IPS-18a (cell line): Measurements from ENCODE around the gene ABCG8.

Source experiments
- H3K27ac ChIP-seq: one replicate; pipeline ENCODE4 v1.5.1; 2013; ENCODE audit warnings: low read length
- H3K27me3 ChIP-seq: one replicate; pipeline ENCODE4 v1.6.1; 2013; ENCODE audit warnings: mild to moderate bottlenecking, low read length; ENCODE audit not compliant: control insufficient read depth, insufficient read depth
- H3K36me3 ChIP-seq: one replicate; pipeline ENCODE4 v1.6.1; 2013; ENCODE audit warnings: low read depth, low read length; ENCODE audit not compliant: control insufficient read depth
- H3K4me1 ChIP-seq: one replicate; pipeline ENCODE4 v1.6.1; 2013; ENCODE audit warnings: low read depth, low read length; ENCODE audit not compliant: control insufficient read depth
- H3K4me3 ChIP-seq: one replicate; pipeline ENCODE4 v1.5.1; 2013; ENCODE audit warnings: low read length
- H3K9ac ChIP-seq: one replicate; pipeline ENCODE4 v1.6.1; 2013; ENCODE audit warnings: mild to moderate bottlenecking, low read length, moderate library complexity
- H3K9me3 ChIP-seq: one replicate; pipeline ENCODE4 v1.6.1; 2013; ENCODE audit warnings: low read depth, low read length; ENCODE audit not compliant: control insufficient read depth

The ABCG8 gene

DNA sequence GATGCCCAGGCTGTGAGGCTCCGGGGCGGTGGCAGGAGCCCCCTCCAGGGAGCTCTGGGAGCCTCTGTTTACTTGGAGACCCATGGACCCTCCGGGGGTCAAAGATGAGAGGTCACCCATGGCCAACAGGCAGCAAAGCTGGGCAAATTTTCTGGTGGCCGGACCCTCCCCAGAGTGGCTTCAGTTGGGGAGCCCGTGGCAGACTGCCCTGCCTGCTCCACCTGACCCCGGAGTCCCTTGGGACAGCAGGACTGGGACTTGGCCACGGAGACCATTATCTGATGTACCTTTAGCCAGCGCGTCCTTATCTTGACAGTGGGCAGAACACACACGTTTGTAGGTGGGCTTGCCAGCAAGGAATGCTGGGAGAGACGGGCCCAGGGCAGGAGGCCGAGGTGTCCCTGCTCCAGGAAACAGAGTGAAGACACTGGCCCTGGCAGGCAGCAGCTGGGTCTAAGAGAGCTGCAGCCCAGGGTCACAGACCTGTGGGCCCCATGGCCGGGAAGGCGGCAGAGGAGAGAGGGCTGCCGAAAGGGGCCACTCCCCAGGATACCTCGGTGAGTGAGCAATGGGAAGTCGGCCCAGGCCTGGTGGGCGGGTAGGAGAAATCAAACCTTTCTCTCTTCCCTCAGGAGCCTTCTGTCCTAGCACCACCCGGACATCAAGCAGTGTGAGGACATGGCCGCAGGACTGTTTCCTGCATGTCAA lies at the start of gene ABCG8, which contains the start of gene ABCG5:
Gene ABCG8 (plus strand): TSS at position 412 of the 708 bp plus-strand sequence. CDS start 83 bp downstream, at position 495.
Gene ABCG5 (minus strand): TSS at position 280 of the 708 bp plus-strand sequence. CDS start 160 bp downstream, at position 120.
- H3K27ac ChIP-seq, result no peak within 1 kb of the TSS
- H3K4me1 ChIP-seq, result no peaks in the 10 kb centered on the region
- H3K27me3 ChIP-seq, result no peaks in the 10 kb centered on the region
- no peaks in the 10 kb centered on the region for H3K36me3 ChIP-seq
- no peak within 1 kb of the TSS for H3K9ac ChIP-seq
- H3K4me3 ChIP-seq, result no peak within 1 kb of the TSS
- H3K9me3 ChIP-seq, result no peaks in the 10 kb centered on the region

DNA sequence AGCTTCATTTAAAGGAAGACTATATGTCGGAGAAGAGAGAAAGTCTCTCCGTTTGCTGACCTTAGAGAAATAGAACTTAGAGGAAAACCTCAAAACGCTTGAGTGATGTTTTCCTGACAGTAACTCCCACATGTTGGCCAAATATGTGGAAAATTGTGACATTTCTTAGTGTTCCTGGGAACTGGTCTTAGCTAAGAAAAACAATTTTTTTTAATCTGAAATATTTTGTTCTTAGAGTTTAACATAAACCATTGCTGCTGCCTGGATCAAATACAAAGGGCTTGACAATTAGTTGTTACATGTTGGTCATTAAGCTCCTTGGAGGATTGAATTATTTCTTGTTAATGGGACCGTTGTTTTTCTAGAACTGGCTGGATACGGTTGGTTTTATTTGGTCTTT lies 48.6 kb upstream of the ABCG8 start:
- Histone ChIP-seq H3K27me3 (no peaks in the 10 kb centered on the region), H3K27ac (no peak overlapping the region), H3K4me1 (no peaks in the 10 kb centered on the region), H3K36me3 (no peaks in the 10 kb centered on the region), H3K9me3 (no peaks in the 10 kb centered on the region), H3K9ac (no peak overlapping the region), H3K4me3 (no peak overlapping the region)

DNA sequence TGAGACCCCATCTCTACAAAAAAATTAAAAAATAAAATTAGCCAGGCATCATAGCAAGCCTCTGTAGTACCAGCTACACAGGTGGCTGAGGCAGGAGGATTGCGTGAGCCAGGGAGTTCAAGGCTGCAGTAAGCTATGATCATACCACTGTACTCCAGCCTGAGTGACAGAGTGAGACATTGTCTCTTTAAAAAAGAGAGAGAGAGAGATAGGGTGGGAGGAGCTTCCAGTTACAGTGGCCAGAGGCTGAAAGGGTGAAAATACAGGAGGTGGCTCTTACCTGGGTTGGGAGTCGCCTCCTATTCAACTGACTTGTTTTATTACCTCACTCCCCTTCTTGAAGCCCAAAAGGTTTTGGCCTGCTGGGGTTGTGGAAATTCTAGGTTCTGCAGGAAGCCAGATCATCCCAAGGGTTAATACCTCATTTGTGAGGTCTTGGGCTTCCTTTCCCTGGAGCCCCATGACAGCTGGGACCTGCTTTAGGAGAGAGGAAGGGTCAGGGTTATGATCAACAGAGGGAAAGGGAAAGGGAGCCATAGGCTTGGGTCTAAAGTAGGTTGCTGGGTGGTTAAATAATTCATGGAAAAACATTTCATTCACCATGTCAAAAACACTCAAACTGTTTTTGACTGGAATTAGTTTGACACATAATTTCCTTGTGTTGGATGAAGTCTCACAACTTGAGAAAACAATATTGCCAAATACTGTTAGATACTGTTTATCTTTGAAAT lies 47.6 kb upstream of the ABCG8 start:
- Histone ChIP-seq H3K4me3 (no peak overlapping the region), H3K27me3 (no peaks in the 10 kb centered on the region)

DNA sequence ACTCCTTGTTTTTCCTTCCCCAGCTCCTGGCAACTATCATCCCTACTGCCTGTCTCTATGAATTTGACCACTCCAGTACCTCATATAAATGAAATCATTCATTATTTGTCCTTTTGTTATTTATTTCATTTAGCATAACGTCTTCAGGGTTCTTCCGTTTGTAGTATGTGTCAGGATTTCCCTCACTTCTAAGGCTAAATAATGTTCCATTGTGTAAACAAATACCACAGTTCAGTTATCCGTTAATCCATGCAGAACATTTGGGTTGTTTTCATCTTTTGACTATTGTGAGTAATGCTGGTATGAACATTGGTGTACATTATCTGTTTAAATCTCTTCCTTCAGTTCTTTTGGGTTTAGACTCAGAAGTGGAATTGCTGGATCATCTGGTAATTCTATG lies 46.1 kb upstream of the ABCG8 start:
- Histone ChIP-seq H3K4me3 (no peak overlapping the region), H3K9me3 (no peaks in the 10 kb centered on the region), H3K27ac (no peak overlapping the region), H3K4me1 (no peaks in the 10 kb centered on the region), H3K36me3 (no peaks in the 10 kb centered on the region), H3K27me3 (no peaks in the 10 kb centered on the region), H3K9ac (no peak overlapping the region)

More for the DNA sequence above, 47.6 kb upstream of the ABCG8 start:
- H3K9ac ChIP-seq, result no peak overlapping the region
- H3K9me3 ChIP-seq, result no peaks in the 10 kb centered on the region
- H3K27ac ChIP-seq, result no peak overlapping the region
- no peaks in the 10 kb centered on the region for H3K36me3 ChIP-seq
- H3K4me1 ChIP-seq, result no peaks in the 10 kb centered on the region

DNA sequence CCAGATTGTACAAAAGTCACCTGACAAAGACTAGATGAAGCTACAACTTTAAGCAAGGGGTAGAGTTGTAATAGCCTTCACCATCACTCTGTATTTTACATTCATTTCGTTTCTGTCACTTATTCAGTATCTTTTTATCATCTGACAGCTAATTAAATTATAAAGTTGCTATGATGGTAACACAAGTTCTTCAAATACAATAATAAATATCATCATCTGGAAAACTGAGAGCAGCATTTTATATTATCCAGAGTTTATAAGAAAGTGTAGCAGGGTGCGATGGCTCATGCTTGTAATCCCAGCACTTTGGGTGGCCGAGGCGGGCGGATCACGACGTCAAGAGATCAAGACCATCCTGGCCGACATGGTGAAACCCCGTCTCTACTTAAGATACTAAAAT lies 43.8 kb upstream of the ABCG8 start:
- Histone ChIP-seq H3K9me3 (no peaks in the 10 kb centered on the region), H3K4me1 (no peaks in the 10 kb centered on the region), H3K4me3 (no peak overlapping the region), H3K27me3 (no peaks in the 10 kb centered on the region), H3K36me3 (no peaks in the 10 kb centered on the region), H3K27ac (no peak overlapping the region), H3K9ac (no peak overlapping the region)

DNA sequence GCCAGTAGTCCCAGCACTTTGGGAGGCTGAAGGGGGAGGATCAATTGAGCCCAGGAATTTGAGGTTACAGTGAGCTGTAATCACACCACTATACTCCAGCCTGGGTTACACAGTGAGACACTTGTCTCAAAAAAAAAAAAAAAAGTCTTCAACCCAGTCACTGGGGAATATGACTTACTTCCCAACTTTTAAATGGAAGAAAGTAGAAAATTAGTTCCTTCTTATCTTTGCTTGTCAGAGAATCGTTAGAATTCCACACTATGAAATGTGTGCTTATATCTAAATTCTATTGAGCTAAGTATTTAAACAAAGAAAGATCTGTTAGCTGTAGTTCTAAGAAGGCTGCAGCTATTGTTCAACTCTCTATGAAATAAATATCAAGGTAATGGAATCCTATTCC lies 42.6 kb upstream of the ABCG8 start:
- no peaks in the 10 kb centered on the region for H3K27me3 ChIP-seq
- H3K27ac ChIP-seq, result no peak overlapping the region
- no peak overlapping the region for H3K9ac ChIP-seq
- no peaks in the 10 kb centered on the region for H3K9me3 ChIP-seq
- H3K36me3 ChIP-seq, result no peaks in the 10 kb centered on the region
- no peak overlapping the region for H3K4me3 ChIP-seq
- H3K4me1 ChIP-seq, result no peaks in the 10 kb centered on the region

DNA sequence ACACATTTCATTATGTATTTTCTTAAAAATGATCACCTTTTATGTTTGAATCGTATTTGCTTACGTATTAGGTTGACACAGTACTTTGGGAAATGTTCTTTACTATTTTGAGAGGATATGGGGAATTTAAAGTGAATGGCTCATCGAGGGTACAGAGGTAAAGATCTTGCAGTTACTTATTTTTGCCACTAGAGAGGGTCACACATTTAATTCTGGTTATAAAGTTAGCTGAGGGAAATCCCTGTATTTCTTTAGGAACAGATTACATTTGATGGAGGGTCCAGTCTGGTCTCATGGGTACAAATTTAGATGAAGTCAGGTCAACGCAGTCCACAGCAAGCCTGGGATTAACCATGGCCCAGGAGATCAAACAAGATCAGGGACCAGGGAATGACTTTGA lies 40.5 kb upstream of the ABCG8 start:
- Histone ChIP-seq H3K4me1 (no peaks in the 10 kb centered on the region), H3K9me3 (no peaks in the 10 kb centered on the region), H3K27me3 (no peaks in the 10 kb centered on the region), H3K27ac (no peak overlapping the region), H3K36me3 (no peaks in the 10 kb centered on the region), H3K9ac (no peak overlapping the region), H3K4me3 (no peak overlapping the region)

DNA sequence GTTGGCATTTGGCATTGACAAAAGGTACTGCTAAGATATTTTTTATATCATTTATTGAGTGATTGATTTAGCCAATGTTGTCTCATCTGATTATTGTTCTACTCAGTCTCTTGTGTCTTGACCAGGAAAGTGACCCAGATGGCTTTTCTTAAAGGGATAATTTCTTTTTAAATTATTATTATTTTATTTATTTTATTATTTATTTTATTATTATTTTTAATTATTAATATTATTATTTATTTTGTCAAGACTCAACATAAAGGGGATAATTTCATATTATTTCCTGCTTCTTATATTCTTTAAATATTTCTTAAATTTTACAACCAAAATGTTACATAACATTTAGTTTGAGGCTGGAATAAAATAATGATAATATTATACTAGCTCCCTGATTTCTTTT lies 37.9 kb upstream of the ABCG8 start:
- Histone ChIP-seq H3K4me3 (no peak overlapping the region), H3K4me1 (no peaks in the 10 kb centered on the region), H3K9ac (no peak overlapping the region), H3K27me3 (no peaks in the 10 kb centered on the region), H3K9me3 (no peaks in the 10 kb centered on the region), H3K27ac (no peak overlapping the region), H3K36me3 (no peaks in the 10 kb centered on the region)

DNA sequence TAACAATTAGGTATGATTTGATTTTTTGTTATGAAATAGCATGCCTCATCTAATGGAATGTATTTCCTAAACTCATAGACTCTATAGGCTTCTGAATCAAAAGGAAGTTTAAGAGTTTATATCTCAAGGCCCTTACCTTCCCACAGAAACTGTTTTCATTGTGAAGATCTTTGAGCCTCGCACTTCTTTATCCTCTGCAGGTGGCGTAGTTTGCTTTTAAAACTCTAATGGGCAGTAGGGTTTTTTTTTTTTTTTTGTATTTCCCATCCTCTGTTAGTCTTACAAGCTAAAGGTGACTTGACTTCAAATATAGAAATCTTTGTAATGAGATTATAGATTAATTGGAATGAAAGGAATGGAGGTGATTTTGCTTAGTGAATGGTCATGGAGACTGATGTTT lies 36.6 kb upstream of the ABCG8 start:
- Histone ChIP-seq H3K9me3 (no peaks in the 10 kb centered on the region), H3K4me1 (no peaks in the 10 kb centered on the region), H3K4me3 (no peak overlapping the region), H3K27ac (no peak overlapping the region), H3K36me3 (no peaks in the 10 kb centered on the region), H3K27me3 (no peaks in the 10 kb centered on the region), H3K9ac (no peak overlapping the region)

DNA sequence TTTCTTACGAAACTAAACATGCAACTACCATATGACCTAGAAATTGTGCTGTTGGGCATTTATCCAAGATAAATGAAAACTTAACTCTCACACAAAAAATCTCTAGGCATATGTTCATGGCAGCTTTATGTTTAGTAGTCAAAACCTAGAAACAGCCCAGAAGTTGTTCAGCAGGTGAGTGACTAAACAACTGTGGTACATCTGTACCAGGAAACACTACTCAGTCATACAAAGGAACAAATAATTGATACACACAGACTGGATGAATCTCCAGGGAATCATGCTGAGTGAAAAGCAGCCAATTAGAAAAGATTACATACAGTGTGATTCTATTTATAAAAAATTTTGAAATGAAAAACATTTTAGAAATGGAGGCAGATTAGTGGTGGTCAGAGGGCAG lies 35.7 kb upstream of the ABCG8 start:
- H3K27me3 ChIP-seq, result no peaks in the 10 kb centered on the region
- no peaks in the 10 kb centered on the region for H3K4me1 ChIP-seq
- no peaks in the 10 kb centered on the region for H3K9me3 ChIP-seq
- H3K4me3 ChIP-seq, result no peak overlapping the region
- no peaks in the 10 kb centered on the region for H3K36me3 ChIP-seq
- H3K9ac ChIP-seq, result no peak overlapping the region
- no peak overlapping the region for H3K27ac ChIP-seq

DNA sequence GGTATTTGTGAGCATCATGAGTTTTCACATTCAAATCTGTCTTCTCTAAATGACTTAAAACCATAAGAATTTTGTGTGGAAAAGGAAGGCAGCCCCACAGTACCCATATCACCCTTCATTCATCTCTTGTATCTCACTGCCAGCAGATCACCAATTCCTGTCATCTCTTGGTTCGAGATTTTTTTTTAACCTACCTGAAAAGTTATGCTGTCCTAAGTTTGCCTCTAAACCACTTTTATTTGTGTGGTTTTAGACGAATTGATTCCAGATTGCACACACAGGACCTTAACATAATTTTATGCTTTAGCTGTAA lies 32.1 kb upstream of the ABCG8 start:
- no peaks in the 10 kb centered on the region for H3K36me3 ChIP-seq
- no peaks in the 10 kb centered on the region for H3K9me3 ChIP-seq
- H3K4me3 ChIP-seq, result no peak overlapping the region
- no peaks in the 10 kb centered on the region for H3K27me3 ChIP-seq
- no peak overlapping the region for H3K9ac ChIP-seq
- H3K4me1 ChIP-seq, result no peaks in the 10 kb centered on the region
- H3K27ac ChIP-seq, result no peak overlapping the region

DNA sequence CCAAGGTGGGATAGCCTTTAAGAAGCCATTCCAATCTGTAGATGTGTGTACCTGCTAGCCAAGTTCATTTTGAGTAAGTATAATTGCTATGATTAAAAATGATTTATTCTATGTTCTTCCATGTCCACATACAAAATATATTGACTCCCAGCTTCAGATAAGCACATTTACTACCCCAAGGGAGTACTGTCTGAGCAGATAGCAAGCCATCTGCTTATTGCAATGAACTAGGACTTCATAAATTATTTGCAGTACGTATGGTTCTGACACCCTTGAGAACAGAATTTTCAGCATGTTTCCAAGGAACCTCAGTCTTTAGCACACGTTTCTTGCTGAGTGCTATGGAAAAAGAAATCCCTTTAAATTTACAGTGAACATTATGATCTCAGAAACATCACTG lies 28.3 kb upstream of the ABCG8 start:
- no peaks in the 10 kb centered on the region for H3K9me3 ChIP-seq
- H3K36me3 ChIP-seq, result no peaks in the 10 kb centered on the region
- H3K27ac ChIP-seq, result no peak overlapping the region
- H3K27me3 ChIP-seq, result no peaks in the 10 kb centered on the region
- no peak overlapping the region for H3K4me3 ChIP-seq
- H3K9ac ChIP-seq, result no peak overlapping the region
- H3K4me1 ChIP-seq, result no peaks in the 10 kb centered on the region
